Inflammatory macrophage treated with lipopolysaccharide for 1 hour (primary cell): ENCODE measurements around the gene LRMDA.
"Not testable (repeated sequence)": the region's sequence is repeated elsewhere in the genome, so short reads cannot be mapped to it uniquely, and the experiment has no call there.

Source experiments
- DNase-seq, 2 donors: peaks; one replicate each; pipeline ENCODE4 v3.0.0-alpha.2; 2020 to 2022

Gene LRMDA

GRCh38 chr10:75592791-75593643, 161.6 kb downstream of the LRMDA start:
- DNase-seq, result no peak

GRCh38 chr10:75593692-75594556, 162.5 kb downstream of the LRMDA start:
- DNase-seq, result no peak

DNA sequence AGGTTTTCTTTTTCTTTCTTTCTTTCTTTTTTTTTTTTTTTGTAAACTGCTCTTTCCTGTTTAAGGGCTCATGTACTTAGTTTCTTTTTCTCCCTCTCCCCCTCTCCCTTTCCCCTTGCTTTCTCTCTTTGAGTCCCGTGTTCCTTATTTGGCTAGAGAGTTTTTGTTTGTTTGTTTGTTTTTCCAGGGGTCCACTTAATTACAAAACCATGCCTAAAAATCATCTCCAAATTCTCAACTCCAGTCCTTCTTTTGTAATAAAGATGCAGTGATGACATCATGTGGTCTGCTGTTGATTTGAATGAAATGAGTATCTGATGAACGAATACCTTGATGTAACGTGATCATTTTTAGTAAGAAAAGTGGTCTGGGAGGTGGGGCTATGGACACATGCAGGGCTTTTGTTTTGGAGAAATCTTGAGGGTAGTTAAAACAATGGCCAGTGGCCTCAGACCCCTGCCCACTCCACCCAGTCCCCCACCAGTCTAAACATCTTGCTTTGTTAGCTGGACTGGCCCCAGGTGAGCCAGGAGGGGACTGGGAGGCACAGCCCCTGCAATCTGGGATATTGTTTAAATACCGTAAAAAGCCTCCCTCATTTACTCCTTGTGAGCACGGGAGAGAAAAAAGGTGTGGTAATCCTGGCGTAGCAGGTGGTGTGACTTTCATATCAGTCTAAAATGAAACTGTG, 165.7 kb downstream of the LRMDA start:
- no peak for DNase-seq

DNA sequence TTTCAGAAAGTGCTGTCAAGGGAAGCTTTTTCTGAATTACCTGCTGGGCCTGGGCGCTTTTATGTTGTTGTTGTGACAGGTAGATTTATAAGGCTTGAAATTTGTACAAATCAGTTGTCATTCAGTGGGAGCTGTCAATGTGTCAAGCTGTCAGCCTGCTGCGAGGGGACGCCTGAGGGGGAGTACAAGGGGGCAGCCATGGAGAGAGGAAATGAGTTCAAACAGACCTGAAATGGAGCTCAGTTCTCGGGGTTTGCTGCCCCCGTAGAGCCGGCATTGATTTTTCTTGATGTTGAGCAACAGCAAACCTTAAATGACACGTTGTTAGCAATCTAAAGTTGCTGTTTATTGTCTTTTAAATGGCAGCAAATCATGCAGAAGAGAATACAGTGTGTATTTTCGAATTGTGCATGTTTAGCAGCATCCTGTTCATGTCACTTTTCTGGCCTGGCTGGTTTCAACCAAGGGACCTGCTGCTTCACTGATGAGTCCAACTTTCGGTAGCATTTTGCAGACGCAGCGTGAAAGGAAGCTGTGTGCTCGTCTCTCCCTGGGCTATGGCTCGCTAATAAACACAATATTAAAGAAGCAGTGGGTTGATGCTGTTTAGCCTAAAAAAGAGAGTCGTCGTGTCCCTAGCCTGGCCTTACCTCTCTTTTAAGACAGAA, 166.5 kb downstream of the LRMDA start:
- DNase-seq, result no peak

DNA sequence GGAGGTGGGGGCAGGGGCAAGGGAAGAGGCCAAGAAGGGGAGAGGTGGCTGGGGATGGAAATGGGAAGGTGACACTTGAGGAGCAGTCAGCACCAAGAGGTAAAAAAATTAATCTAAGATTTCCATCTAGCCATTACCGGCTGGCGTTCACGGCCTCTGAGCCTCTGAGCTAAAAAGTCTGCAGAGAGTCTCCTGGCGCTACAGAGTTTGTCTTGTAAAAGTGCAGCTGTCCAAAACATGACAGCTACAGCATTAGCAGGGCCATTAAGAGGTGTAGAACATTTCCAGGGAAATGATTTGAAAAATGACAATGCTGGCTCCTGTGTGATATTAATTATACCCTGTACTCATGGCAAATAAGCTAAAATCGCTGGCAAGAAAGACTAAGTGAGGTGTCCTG, 167.6 kb downstream of the LRMDA start:
- DNase-seq, result no peak

GRCh38 chr10:75599875-75600648, 168.6 kb downstream of the LRMDA start:
- DNase-seq, result no peak

DNA sequence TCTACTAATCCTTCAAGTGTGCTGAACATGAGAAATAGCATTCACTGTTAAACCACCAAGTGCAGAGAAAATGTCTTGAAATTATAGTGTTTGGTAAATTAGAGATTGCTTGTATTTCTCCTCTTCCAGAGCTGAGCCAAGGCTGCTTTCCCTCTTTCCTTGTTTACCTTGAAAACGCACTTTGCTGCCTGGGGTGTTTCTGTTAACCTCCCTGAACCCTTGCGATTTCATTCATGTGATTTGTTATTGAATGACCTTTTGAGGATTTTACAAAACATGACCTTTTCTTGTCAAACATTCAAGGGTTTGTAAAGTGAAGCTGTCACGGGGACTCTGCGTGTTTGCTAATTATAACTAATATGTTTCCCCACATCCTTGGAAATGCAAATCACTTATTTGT, 169.4 kb downstream of the LRMDA start:
- no peak for DNase-seq

DNA sequence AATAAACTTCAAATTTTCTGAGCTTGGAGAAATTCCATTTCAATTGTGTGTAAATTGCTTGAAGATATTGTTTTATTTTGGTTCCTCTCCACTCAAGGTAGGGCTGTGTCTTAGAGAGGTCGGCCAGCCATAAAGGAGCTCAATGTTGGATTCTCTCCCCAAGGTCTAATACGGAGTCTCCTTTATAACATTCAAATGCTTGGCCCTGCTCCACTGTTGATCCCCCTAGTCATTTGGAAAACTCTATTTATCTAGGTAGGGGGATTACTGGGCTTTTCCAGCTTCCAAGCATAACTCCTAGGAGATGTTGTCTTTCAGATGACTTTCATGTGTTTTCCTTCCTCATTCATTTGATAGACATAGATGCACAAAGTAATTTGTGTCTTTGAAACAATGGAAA, 170.9 kb downstream of the LRMDA start:
- DNase-seq, result no peak

GRCh38 chr10:75605096-75605495, 173.7 kb downstream of the LRMDA start:
- no peak for DNase-seq

DNA sequence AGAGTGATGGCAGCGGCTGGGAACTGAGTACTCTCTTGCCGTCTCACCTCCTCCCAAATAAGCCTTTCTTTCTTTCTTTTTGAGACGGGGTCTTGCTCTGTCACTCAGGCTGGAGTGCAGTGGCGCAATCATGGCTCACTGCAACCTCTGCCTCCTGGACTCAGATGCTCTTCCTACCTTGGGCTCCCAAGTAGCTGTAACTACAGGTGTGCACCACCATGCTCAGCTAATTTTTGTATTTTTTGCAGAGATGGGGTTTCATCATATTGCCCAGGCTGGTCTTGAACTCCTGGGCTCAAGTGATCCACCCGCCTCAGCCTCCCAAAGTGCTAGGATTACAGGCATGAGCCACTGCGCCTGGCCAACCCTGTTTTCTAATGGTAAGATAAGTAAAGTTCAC, 174.4 kb downstream of the LRMDA start:
- DNase-seq, result not testable (repeated sequence)

DNA sequence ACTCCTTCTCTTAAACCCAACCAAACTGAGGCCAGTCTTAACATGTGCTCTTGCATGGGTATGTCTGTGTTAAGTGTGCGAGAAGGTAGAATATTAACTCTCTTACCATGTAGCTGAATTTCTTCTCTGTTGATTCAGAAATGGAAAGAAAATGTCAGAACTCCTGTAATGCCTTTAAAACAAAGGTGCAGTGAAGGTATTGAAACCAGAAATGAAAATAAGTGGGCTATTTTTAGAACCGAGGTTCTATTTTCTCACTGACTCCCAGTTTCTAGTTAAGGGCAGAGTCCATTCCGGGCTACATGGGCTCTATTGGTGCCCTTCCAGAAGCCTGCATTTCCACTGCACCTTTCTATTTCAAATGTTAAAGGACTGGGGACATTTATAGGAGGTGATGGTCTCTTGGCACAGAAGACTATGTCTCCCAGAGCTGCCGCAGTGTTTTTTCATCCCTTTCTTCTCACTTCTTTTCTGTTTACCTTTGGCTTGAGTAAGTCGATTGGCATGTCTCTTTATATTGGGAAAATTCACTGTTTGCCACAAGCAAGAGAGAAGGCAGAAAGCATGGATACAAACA, 174.9 kb downstream of the LRMDA start:
- no peak for DNase-seq

- no peak for DNase-seq
Measured at GRCh38 chr10:75607576-75607975, 176.2 kb downstream of the LRMDA start.

DNA sequence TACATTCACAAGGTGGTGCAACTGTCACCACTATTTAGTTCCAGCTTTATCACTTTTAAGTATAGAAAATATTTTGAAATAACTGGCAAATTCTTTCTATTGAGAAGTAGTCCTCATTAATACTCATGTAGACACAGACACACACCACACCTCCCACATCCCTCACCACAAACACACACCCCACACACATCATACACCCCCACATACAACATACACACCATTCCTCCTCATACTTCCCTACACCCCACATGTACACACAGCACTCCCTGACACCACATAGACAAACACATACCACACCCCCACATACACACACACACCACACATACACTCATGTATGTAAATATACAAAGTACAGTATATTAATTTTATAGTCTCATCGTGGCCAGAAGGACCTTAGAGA, 178.8 kb downstream of the LRMDA start:
- peak in 1 of 2 donors; percentile 4 for DNase-seq

DNA sequence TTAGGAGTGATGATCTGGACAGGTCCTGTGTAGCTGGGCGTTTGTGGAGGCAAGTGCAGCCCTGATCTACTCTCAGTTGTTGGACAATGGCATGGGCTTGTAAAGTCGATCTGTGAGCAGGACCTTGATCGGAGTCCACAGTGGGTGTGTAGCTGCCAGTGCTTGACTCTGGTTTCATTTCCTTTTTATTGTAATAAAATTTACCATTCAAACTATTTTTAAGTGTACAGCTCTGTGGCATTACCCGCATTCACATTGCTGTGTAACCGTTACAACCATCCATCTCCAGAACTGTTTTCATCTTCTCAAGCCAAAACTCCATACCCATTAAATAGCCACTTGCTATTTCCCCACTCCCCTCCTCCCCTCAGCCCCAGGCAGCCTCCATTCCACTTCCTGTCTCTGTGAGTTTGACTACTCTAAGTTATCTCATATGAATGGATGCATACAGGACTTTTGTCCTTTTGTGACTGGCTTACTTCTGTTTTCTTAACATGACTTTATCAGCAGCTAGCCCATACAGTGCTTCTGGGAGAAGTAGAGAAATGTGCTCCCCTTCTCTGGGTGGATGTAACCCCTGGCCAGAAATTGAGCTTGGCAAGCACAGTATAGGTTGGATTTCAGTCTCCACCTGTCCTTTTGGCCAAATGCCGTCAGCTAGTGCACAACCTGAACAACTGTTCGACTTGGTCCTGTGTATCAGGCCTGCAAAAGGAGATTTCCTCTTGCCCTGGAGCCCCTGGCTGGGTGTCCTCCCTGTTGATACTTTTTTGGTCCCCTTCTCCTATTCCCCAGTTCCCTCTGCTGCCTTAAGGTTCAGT, 180.0 kb downstream of the LRMDA start:
- DNase-seq, result peak; percentile 37 to 59

DNA sequence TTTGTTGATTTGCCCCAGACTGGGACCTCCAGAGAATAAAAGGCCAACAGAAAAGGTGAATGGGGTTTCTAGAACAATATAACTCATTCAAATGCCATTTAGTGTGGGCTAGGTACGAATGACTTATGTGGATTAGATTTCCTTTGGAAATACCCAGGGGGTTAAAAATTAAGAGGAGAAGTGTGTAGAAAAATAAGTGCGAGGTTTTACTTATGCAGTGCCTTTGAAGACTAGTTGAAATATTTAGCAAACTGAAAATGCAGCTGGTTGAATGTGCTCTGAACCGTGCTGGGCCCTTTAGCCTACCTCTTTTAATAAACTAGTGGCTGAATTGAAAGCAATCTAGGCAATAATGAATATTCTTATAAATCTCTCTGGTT, 180.6 kb downstream of the LRMDA start:
- DNase-seq, result no peak

GRCh38 chr10:75612904-75613684, 181.7 kb downstream of the LRMDA start:
- DNase-seq, result peak; percentile 69 to 75

GRCh38 chr10:75613685-75614504, 182.5 kb downstream of the LRMDA start:
- peak in 1 of 2 donors; percentile 5 for DNase-seq

GRCh38 chr10:75616076-75616475, 184.7 kb downstream of the LRMDA start:
- no peak for DNase-seq
